ENCODE measurements around the gene DUSP16. TPM values are rescaled to one million over a fixed set of nuclear protein-coding genes. Genes with fewer than 3 reads are reported as not detected.

Gene DUSP16
- total RNA-seq, 1 experiment from 2014 or later, result 5.3 TPM

GRCh38 chr12:12439636-12440035 lies 123.0 kb downstream of the DUSP16 start:
- Histone ChIP-seq H3K27ac (no peak overlapping the region), H3K4me1 (no peaks in the 10 kb centered on the region), H3K27me3 (no peaks in the 10 kb centered on the region), H3K4me3 (no peak overlapping the region), H3K36me3 (no peaks in the 10 kb centered on the region), H3K9me3 (replicated peaks) (no peaks in the 10 kb centered on the region)
- DNase-seq, result no peak

DNA sequence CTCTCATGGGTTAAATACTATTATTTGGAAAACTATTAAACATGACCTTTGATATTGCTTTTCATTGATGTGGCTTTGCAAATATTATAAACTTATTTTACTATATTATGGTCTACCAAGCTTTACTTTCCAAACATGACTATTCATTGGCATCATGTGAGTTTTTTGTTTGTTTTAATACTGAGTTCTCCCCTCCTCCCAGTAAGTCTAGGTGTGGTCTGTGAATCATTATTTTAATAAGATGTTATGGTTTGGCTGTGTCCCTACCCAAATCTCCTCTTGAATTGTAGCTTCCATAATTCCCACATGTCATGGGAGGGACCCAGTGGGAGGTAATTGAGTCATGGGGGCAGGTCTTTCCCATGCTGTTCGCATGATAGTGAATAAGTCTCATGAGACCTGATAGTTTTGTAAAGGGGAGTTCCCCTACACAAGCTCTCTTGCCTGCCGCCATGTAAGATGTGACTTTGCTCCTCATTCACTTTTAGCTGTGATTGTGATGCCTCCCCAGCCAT lies 125.8 kb downstream of the DUSP16 start:
- no peaks in the 10 kb centered on the region for H3K9me3 ChIP-seq (replicated peaks)
- no peak overlapping the region for H3K4me3 ChIP-seq
- H3K36me3 ChIP-seq, result no peaks in the 10 kb centered on the region
- no peaks in the 10 kb centered on the region for H3K27me3 ChIP-seq
- no peaks in the 10 kb centered on the region for H3K4me1 ChIP-seq
- no peak overlapping the region for H3K27ac ChIP-seq
- no peak for DNase-seq

GRCh38 chr12:12433203-12433731 lies 129.4 kb downstream of the DUSP16 start:
- Histone ChIP-seq H3K4me1 (no peaks in the 10 kb centered on the region), H3K27ac (no peak overlapping the region), H3K36me3 (no peaks in the 10 kb centered on the region), H3K9me3 (replicated peaks) (no peaks in the 10 kb centered on the region), H3K27me3 (no peaks in the 10 kb centered on the region), H3K4me3 (no peak overlapping the region)
- DNase-seq, result no peak

- Histone ChIP-seq H3K27me3 (no peaks in the 10 kb centered on the region), H3K27ac (no peak overlapping the region), H3K4me3 (no peak overlapping the region), H3K9me3 (replicated peaks) (no peaks in the 10 kb centered on the region), H3K4me1 (no peaks in the 10 kb centered on the region), H3K36me3 (no peaks in the 10 kb centered on the region)
- no peak for DNase-seq
Observed at GRCh38 chr12:12432364-12432763, 130.3 kb downstream of the DUSP16 start.

DNA sequence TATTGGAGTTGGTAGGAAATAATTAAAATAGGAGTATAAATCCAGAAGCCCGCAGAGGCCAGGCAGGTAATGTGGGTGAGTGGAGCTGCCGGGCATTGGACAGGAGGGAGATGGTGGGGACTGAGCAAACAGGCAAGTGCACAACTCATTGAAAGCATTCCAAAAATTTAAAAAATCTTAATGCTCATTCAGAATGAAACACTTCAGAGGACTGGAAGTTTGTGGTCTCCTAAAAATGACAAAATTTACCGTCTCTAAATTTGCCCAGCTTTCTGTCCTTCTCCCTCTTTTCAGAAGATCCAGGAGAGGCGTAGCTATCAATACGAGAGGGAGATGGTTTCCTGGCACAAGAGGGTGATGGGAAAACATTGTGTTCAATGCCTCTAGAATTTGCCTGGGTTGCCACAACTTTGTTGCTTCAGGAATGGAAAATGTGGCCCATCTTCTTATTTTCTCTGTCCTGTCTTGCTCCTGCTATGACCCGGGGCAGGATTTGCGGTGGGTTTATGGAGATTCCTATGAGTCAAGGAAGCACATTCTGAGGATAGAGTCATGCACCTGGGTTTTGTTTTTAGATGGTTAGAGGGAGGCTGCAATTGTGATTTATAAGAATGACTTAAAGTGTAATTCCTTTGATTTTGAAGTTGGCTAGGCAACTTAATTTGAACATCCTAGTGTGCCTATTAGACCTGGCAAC lies 133.6 kb downstream of the DUSP16 start:
- DNase-seq, result no peak
- no peak overlapping the region for H3K4me3 ChIP-seq
- H3K27me3 ChIP-seq, result no peaks in the 10 kb centered on the region
- H3K4me1 ChIP-seq, result no peaks in the 10 kb centered on the region
- H3K36me3 ChIP-seq, result no peaks in the 10 kb centered on the region
- no peaks in the 10 kb centered on the region for H3K9me3 ChIP-seq (replicated peaks)
- no peak overlapping the region for H3K27ac ChIP-seq

DNA sequence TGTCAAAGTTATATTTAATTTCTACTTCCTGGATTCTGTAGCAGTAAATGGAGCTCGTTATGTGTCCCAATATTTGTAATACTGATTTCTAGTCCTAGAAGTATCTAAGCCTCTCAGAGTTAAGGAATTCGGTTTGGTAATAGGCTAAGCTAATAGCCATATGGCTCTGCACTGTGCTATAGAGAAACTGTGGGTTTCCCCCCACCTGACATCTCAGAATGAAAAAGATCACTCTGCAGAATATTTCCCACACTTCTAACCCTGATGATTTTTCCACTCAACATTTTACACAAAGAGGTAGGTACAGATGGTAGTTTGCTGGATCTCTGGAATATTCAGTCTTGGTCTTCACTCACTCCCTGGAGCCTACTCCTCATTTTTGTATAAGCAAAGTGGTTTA lies 134.6 kb downstream of the DUSP16 start:
- Histone ChIP-seq H3K4me3 (no peak overlapping the region), H3K27me3 (no peaks in the 10 kb centered on the region), H3K27ac (no peak overlapping the region), H3K4me1 (no peaks in the 10 kb centered on the region), H3K9me3 (replicated peaks) (no peaks in the 10 kb centered on the region), H3K36me3 (no peaks in the 10 kb centered on the region)
- no peak for DNase-seq

- no peaks in the 10 kb centered on the region for H3K9me3 ChIP-seq (replicated peaks)
- H3K27ac ChIP-seq, result no peak overlapping the region
- no peaks in the 10 kb centered on the region for H3K27me3 ChIP-seq
- H3K4me3 ChIP-seq, result no peak overlapping the region
- DNase-seq, result no peak
- no peaks in the 10 kb centered on the region for H3K4me1 ChIP-seq
- H3K36me3 ChIP-seq, result no peaks in the 10 kb centered on the region
Observed at GRCh38 chr12:12427568-12427967, 135.1 kb downstream of the DUSP16 start.

- no peak overlapping the region for H3K4me3 ChIP-seq
- no peaks in the 10 kb centered on the region for H3K36me3 ChIP-seq
- no peak for DNase-seq
- H3K4me1 ChIP-seq, result no peaks in the 10 kb centered on the region
- H3K9me3 ChIP-seq (replicated peaks), result no peaks in the 10 kb centered on the region
- no peak overlapping the region for H3K27ac ChIP-seq
- H3K27me3 ChIP-seq, result no peaks in the 10 kb centered on the region
Observed at GRCh38 chr12:12425616-12426015, 137.0 kb downstream of the DUSP16 start.

DNA sequence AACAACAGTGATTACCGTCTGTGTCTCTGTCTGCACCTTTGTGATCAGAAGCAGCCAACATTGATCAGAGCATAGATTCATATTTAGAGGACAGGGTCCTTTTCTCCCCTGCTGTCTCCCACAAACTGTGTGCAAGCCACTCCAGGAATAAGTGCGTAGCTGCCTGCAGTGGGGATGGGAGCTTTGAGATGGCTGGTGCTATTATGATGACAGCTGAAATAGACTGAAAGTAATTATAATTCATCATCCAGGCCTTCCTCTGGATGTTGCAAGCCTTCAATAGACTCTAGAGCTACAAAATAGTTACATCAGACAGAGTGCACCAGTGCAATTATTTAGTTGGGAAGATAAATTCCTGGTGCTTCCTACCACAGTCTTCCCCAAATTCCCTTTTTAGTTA lies 137.7 kb downstream of the DUSP16 start:
- H3K27ac ChIP-seq, result no peak overlapping the region
- no peaks in the 10 kb centered on the region for H3K27me3 ChIP-seq
- no peak overlapping the region for H3K4me3 ChIP-seq
- H3K36me3 ChIP-seq, result no peaks in the 10 kb centered on the region
- no peaks in the 10 kb centered on the region for H3K9me3 ChIP-seq (replicated peaks)
- H3K4me1 ChIP-seq, result no peaks in the 10 kb centered on the region
- DNase-seq, result no peak

Other genes with a start within 250 kb of the DUSP16 start
- not detected in 2 replicates for gene MANSC1, start 212.6 kb downstream of the DUSP16 start, total RNA-seq (2014; rRNA removed; shearing (Covaris generic))
- 3.6 and 5.2 TPM in 2 replicates for gene BORCS5, start 205.8 kb downstream of the DUSP16 start, total RNA-seq (2014; rRNA removed; shearing (Covaris generic))
- 7.6 and 7.9 TPM in 2 replicates for gene CREBL2, start 49.0 kb upstream of the DUSP16 start, total RNA-seq (2014; rRNA removed; shearing (Covaris generic))
- gene GPR19, start 133.3 kb upstream of the DUSP16 start, total RNA-seq (2014; rRNA removed; shearing (Covaris generic)), result 1.1 and 1.3 TPM in 2 replicates
- 37.1 and 37.6 TPM in 2 replicates for gene CDKN1B, start 154.5 kb upstream of the DUSP16 start, total RNA-seq (2014; rRNA removed; shearing (Covaris generic))
- gene APOLD1, start 222.8 kb upstream of the DUSP16 start, total RNA-seq (2014; rRNA removed; shearing (Covaris generic)), result 2.0 and 2.1 TPM in 2 replicates